Esophagus squamous epithelium (tissue), 5 donors: ENCODE measurements around the gene LIPC. TPM values are rescaled to one million over a fixed set of nuclear protein-coding genes. Genes with fewer than 3 reads are reported as not detected.

Source experiments
- DNase-seq: peaks from one replicate; lab custom pipeline; 2025; lab: John Stamatoyannopoulos, UW
- H3K27ac ChIP-seq, 4 donors: fragments of 200-600 bp; sonication (generic); one replicate each; pipeline ENCODE4 v1.5.1; 2016 to 2019; ENCODE audit warnings: mild to moderate bottlenecking in 1 of 4
- H3K27me3 ChIP-seq, 4 donors: fragments of 200-600 bp; sonication (generic); 1 replicate in 3 of 4; 2 replicates in 1 of 4; pipeline versions ENCODE4 v1.5.1 to v1.6.0; 2017 to 2021; ENCODE audit warnings: antibody characterized with exemption in 1 of 4
- H3K36me3 ChIP-seq, 3 donors: fragments of 200-600 bp; sonication (generic); one replicate each; pipeline ENCODE4 v1.5.1; 2016 to 2019
- H3K4me1 ChIP-seq, 3 donors: fragments of 200-600 bp; sonication (generic); one replicate each; pipeline ENCODE4 v1.5.1; 2017 to 2019
- H3K4me3 ChIP-seq, 4 donors: fragments of 200-600 bp; sonication (generic); 1 replicate in 3 of 4; 2 replicates in 1 of 4; pipeline ENCODE4 v1.5.1; 2016 to 2019; ENCODE audit warnings: mild to moderate bottlenecking in 2 of 4, moderate library complexity in 1 of 4
- H3K9me3 ChIP-seq, 3 donors: fragments of 200-600 bp; sonication (generic); one replicate each; pipeline ENCODE4 v1.5.1; 2016 to 2019
- POLR2A ChIP-seq, 4 donors: fragments of 450-650 bp; IDR thresholded peaks; one replicate each; pipeline ENCODE4 v1.6.1; 2017; ENCODE audit warnings: antibody characterized with exemption in 4 of 4, mild to moderate bottlenecking in 4 of 4, moderate library complexity in 3 of 4
- WGBS, 2 donors: methylation state at CpG; one replicate each; pipeline ENCODE4 v1.1.5; 2018; 5-methylcytosine and 5-hydroxymethylcytosine counted together
- intact Hi-C: fragments of 100-400 bp; cut with DNase I; formaldehyde crosslinking; loops from one replicate; pipeline ENCODE4 v1.15.0; 2022
- total RNA-seq, 4 donors: library from RNA; depleted of rRNA; stranded (reverse); fragments of >200 nt; gene quantifications; one replicate each; pipeline ENCODE4 v1.1.0, GENCODE V29; 2016
- TF ChIP-seq, protein P1 (sequence below), 6 experiments: fragments of 450-650 bp in 4 of 6; fragments of 200-600 bp in 2 of 6; sonication (generic) in 2 of 6; IDR thresholded peaks; one replicate each; pipeline ENCODE4 v1.5.1; 2016 to 2019; ENCODE audit warnings: antibody characterized with exemption in 6 of 6, mild to moderate bottlenecking in 4 of 6, moderate library complexity in 4 of 6
- donor health status: DM: yes; HTN: yes; CAD: no.

The LIPC gene
- total RNA-seq, 4 donors from 2014 or later = 0.27 to 1.1 (median 0.38) TPM; not detected in 1

DNA sequence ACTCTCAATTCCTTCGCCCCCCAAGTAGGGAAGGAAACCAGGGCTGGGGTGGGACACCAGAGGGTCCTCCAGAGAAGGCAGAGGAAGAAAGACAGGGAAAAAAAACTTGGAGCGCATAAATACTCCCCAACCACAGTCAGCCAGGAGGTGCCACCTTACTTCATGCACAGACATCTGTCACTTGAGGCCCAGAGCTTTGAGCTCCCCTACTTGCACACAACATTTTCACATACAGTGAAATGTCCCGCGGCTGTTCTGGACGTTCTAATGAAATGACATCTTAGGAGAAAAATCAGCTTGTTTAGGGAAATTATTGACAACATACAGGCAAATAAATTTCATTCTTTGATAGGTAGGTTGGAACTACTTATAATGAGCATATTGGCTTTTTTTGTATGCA is 113.0 kb downstream of the LIPC start:
- H3K36me3 ChIP-seq = no peaks in the 10 kb centered on the region
- peaks cover 0 to 11% (median 7%) of the 10 kb centered on the region in 3 donors for H3K4me1 ChIP-seq
- no peak overlapping the region for H3K27ac ChIP-seq
- no peak for TF ChIP-seq POLR2A (IDR thresholded peaks at IDR 0.05)
- TF ChIP-seq, protein P1, sequence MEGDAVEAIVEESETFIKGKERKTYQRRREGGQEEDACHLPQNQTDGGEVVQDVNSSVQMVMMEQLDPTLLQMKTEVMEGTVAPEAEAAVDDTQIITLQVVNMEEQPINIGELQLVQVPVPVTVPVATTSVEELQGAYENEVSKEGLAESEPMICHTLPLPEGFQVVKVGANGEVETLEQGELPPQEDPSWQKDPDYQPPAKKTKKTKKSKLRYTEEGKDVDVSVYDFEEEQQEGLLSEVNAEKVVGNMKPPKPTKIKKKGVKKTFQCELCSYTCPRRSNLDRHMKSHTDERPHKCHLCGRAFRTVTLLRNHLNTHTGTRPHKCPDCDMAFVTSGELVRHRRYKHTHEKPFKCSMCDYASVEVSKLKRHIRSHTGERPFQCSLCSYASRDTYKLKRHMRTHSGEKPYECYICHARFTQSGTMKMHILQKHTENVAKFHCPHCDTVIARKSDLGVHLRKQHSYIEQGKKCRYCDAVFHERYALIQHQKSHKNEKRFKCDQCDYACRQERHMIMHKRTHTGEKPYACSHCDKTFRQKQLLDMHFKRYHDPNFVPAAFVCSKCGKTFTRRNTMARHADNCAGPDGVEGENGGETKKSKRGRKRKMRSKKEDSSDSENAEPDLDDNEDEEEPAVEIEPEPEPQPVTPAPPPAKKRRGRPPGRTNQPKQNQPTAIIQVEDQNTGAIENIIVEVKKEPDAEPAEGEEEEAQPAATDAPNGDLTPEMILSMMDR (IDR thresholded peaks at IDR 0.05) = no peak
- intact Hi-C loops = no loop called here
- H3K9me3 ChIP-seq = no peaks in the 10 kb centered on the region
- H3K27me3 ChIP-seq = no peaks in the 10 kb centered on the region
- 94 to 95% methylated on average over 4 to 5 of the region's 5 CpGs for WGBS, 2 donors
- DNase-seq = no peak
- no peak overlapping the region for H3K4me3 ChIP-seq

DNA sequence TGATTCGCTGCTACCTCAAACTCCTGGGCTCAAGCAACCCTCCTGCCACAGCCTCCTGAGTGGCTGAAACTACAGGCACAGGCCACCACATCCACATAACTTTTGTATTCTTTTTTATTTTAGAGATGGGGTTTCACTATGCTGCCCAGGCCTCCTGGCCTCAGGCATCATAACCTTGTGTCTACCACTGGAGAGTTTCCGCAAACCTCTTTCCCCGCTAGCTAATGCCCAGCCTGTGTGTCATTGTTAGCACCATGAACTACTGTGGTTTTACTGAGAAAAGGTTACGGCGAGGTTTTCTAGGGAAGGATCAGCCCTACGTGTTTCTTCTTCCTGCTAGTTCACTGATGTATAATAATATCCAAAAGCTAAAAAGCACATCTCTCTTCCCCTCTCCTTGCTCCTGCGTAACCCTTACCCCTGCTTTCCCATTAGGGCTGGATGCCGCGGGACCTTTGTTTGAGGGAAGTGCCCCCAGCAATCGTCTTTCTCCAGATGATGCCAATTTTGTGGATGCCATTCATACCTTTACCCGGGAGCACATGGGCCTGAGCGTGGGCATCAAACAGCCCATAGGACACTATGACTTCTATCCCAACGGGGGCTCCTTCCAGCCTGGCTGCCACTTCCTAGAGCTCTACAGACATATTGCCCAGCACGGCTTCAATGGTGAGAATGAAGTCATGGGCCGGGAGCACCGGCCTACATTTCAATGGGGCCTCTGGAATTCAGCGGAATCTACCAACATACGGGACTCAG is 113.7 kb downstream of the LIPC start:
- Histone ChIP-seq H3K36me3 (no peaks in the 10 kb centered on the region), H3K9me3 (no peaks in the 10 kb centered on the region), H3K27ac (no peak overlapping the region), H3K4me3 (no peak overlapping the region), H3K27me3 (no peaks in the 10 kb centered on the region), H3K4me1 (peaks cover 0 to 19% (median 10%) of the 10 kb centered on the region in 3 donors)
- TF ChIP-seq, protein P1 (IDR thresholded peaks at IDR 0.05) = no peak
- no peak for TF ChIP-seq POLR2A (IDR thresholded peaks at IDR 0.05)
- WGBS, 2 donors = 89 to 93% methylated on average over 10 to 11 of the region's 18 CpGs
- no peak for DNase-seq
- intact Hi-C loops = no loop called here

DNA sequence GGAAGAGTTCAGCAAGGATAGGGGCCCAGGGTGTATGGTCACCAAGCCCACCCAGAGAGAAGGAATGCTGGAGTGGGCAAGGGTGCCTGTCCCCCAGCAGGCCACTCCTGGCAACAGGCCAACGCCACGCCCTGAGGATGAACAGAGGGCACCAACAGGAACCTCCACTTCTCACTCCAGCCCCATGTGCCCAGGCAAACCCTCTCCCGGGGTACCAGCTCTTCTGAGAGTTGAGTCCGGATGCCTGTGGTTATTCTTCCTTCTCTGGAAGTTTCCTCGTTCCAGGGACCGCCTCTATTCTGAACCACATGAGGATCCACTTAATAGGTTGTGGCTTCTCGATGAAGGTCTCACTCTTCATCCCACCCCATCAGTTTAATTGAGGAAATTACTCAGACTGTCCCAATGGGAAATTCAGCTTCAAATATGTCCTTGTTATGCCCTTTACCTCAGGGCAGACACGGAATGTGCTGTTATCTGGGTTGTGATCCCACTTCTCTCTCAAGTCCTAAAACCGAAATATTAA is 114.3 kb downstream of the LIPC start:
- Histone ChIP-seq H3K4me3 (no peak overlapping the region), H3K27ac (no peak overlapping the region), H3K9me3 (no peaks in the 10 kb centered on the region), H3K27me3 (no peaks in the 10 kb centered on the region), H3K4me1 (peaks cover 1 to 22% (median 10%) of the 10 kb centered on the region in 3 donors), H3K36me3 (no peaks in the 10 kb centered on the region)
- TF ChIP-seq, protein P1 (IDR thresholded peaks at IDR 0.05) = no peak
- no peak for TF ChIP-seq POLR2A (IDR thresholded peaks at IDR 0.05)
- no peak for DNase-seq
- intact Hi-C loops = no loop called here
- 88 to 93% methylated on average over 7 of the region's 9 CpGs for WGBS, 2 donors

DNA sequence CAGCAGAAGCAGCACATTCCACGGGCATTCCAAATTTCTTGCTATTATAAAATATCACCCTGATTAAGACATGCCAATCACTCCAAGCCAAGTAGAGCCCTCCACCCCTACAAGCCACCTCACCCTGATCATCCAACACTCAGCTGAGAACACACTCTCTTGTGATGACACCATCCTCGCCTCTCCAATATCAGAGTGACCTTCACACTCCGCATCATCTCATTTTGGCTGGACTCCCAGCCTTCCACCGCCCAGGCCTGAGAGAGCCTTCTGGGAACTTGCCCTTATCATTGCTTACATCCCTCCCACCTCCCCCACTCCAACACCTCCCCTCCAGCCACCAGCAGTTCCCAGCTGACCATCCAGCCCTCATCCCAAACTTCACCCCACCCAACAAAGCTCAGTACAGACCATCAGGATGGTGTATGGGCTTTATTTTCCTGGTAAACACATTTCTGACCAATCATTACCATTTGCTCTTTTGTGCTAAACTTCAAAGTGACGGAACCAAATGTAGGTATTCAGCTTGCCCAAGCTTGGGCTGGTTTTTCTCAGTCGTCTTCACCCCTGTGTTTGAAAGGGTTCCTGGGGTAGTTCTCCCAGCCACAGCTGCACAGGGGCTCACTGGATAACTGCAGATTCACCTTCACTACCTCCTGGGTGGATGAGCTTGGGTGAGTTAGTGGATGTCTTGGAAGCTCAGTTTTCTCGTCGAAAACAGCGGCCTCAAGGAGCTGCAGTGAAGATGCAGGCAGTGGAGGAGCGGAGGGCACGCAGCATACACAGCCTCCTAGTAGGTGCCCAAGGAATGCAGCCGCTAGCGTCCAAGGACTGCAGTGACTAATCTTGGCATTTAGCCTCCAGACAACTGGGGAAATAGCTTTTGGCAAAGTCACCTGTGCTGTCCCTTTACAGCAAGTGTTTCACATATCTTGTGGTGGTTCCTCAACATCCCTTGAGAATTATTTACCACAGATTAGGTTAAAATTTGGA is 115.1 kb downstream of the LIPC start:
- intact Hi-C loops = no loop called here
- H3K9me3 ChIP-seq = no peaks in the 10 kb centered on the region
- H3K36me3 ChIP-seq = no peaks in the 10 kb centered on the region
- TF ChIP-seq, protein P1 (IDR thresholded peaks at IDR 0.05) = no peak
- no peak for TF ChIP-seq POLR2A (IDR thresholded peaks at IDR 0.05)
- H3K27ac ChIP-seq = peak overlapping the region in 1 of 4 donors; percentile 16
- H3K4me1 ChIP-seq = peaks cover 9 to 30% (median 18%) of the 10 kb centered on the region in 3 donors
- 70 to 75% methylated on average over 10 to 13 of the region's 13 CpGs for WGBS, 2 donors
- no peak overlapping the region for H3K4me3 ChIP-seq
- no peak for DNase-seq
- no peaks in the 10 kb centered on the region for H3K27me3 ChIP-seq
